Measurements from ENCODE around the gene NLRP8. TPM values are rescaled to one million over a fixed set of nuclear protein-coding genes. Genes with fewer than 3 reads are reported as not detected.

The NLRP8 gene
- not detected in 2 replicates for total RNA-seq
- polyA plus RNA-seq = not detected in 2 replicates
- polyA plus RNA-seq (2012) = not detected in 2 replicates
- not detected in 2 replicates for polyA minus RNA-seq (ENCODE audit: low replicate concordance)

DNA sequence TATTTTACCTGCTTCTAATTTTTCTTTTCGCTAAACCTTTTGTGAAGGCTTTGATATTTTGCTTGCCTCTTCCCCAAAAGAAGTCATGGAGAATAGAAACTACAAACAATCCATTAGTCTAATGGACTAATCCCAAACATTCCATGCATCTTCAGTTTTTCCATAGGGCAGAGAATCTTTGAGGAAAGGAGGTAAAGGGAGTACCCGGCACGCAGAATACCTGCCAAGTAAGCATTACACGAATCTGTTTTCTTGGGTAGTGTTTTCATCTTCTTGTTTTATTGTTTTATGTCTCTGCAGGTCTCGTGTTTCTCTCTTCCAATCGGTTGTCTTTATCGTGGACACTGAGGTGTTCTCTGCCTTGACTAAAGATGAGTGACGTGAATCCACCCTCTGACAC, at the start of gene NLRP8:
Gene NLRP8 (plus strand): TSS at position 301 of the 400 bp plus-strand sequence.
- no peaks in the 10 kb centered on the region for H3K9me3 ChIP-seq (ENCODE audit: control insufficient read depth, insufficient read depth, low read depth, low read length)
- DNase-seq (ENCODE audit: low read depth in 2 of 2) = no peak
- H3K36me3 ChIP-seq (ENCODE audit: control insufficient read depth, insufficient read depth, low read length) = no peaks in the 10 kb centered on the region
- H3K4me3 ChIP-seq (replicated peaks in 1 of 4; ENCODE audit: control extremely low read depth in 1 of 4, insufficient read depth in 1 of 4, low read depth in 3 of 4, low read length in 4 of 4) = no peak within 1 kb of the TSS
- H3K27ac ChIP-seq (ENCODE audit: insufficient read depth, low read length) = no peak within 1 kb of the TSS
- H3K4me1 ChIP-seq (ENCODE audit: control insufficient read depth, extremely low read depth, insufficient read depth, low read length) = no peaks in the 10 kb centered on the region
- H3K79me2 ChIP-seq (ENCODE audit: control insufficient read depth, insufficient read depth, low read length) = no peaks in the 10 kb centered on the region
- H3K4me2 ChIP-seq (ENCODE audit: extremely low read depth, insufficient read depth, low read length) = no peak within 1 kb of the TSS
- H2AFZ ChIP-seq (ENCODE audit: low read length) = no peak within 1 kb of the TSS
- H3K27me3 ChIP-seq (ENCODE audit: control insufficient read depth, insufficient read depth, low read length) = no peaks in the 10 kb centered on the region
- H4K20me1 ChIP-seq (ENCODE audit: control insufficient read depth, extremely low read depth, insufficient read depth, low read length) = no peaks in the 10 kb centered on the region
- H3K9ac ChIP-seq (ENCODE audit: insufficient read depth, low read length) = no peak within 1 kb of the TSS
- no peak for TF ChIP-seq EZH2 (IDR thresholded peaks at IDR 0.05; ENCODE audit: low read length, missing control alignments)
- TF ChIP-seq, protein P1, sequence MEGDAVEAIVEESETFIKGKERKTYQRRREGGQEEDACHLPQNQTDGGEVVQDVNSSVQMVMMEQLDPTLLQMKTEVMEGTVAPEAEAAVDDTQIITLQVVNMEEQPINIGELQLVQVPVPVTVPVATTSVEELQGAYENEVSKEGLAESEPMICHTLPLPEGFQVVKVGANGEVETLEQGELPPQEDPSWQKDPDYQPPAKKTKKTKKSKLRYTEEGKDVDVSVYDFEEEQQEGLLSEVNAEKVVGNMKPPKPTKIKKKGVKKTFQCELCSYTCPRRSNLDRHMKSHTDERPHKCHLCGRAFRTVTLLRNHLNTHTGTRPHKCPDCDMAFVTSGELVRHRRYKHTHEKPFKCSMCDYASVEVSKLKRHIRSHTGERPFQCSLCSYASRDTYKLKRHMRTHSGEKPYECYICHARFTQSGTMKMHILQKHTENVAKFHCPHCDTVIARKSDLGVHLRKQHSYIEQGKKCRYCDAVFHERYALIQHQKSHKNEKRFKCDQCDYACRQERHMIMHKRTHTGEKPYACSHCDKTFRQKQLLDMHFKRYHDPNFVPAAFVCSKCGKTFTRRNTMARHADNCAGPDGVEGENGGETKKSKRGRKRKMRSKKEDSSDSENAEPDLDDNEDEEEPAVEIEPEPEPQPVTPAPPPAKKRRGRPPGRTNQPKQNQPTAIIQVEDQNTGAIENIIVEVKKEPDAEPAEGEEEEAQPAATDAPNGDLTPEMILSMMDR (conservative IDR thresholded peaks at IDR 0.05 in 1 of 2, IDR thresholded peaks at IDR 0.05 in 1 of 2; ENCODE audit: low read depth in 1 of 2, low read length in 2 of 2) = no peak

DNA sequence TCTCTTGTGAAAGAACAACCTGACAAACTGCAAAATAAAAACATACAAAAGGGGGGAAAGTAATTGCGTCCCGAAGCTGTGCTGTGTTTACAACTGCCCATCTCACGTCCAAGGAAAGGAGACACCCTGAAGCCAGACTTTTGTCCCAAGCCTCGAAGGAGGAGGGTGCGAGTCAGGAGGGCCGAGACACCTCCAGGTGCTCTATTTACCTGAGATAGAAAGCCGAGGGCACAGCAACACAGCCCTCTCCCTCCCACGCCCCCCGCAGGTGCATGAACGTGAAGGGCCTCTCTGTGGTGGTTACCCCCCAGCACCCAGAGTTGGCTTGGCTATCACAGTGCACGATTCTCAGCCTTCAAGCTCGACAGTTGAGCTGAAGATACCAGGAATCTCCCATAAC, 48.7 kb upstream of the NLRP8 start:
- Histone ChIP-seq H3K4me1 (ENCODE audit: control insufficient read depth, extremely low read depth, insufficient read depth, low read length) (no peaks in the 10 kb centered on the region), H2AFZ (ENCODE audit: low read length) (no peak overlapping the region), H3K9ac (ENCODE audit: insufficient read depth, low read length) (no peak overlapping the region), H3K27me3 (ENCODE audit: control insufficient read depth, insufficient read depth, low read length) (no peaks in the 10 kb centered on the region), H3K4me2 (ENCODE audit: extremely low read depth, insufficient read depth, low read length) (no peak overlapping the region), H3K27ac (ENCODE audit: insufficient read depth, low read length) (no peak overlapping the region), H3K36me3 (ENCODE audit: control insufficient read depth, insufficient read depth, low read length) (no peaks in the 10 kb centered on the region), H3K9me3 (ENCODE audit: control insufficient read depth, insufficient read depth, low read depth, low read length) (no peaks in the 10 kb centered on the region), H3K4me3 (replicated peaks in 1 of 4; ENCODE audit: control extremely low read depth in 1 of 4, insufficient read depth in 1 of 4, low read depth in 3 of 4, low read length in 4 of 4) (no peak overlapping the region), H3K79me2 (ENCODE audit: control insufficient read depth, insufficient read depth, low read length) (no peaks in the 10 kb centered on the region), H4K20me1 (ENCODE audit: control insufficient read depth, extremely low read depth, insufficient read depth, low read length) (no peaks in the 10 kb centered on the region)
- no peak for DNase-seq (ENCODE audit: low read depth in 2 of 2)
- TF ChIP-seq, protein P1 (conservative IDR thresholded peaks at IDR 0.05 in 1 of 2, IDR thresholded peaks at IDR 0.05 in 1 of 2; ENCODE audit: low read depth in 1 of 2, low read length in 2 of 2) = no peak
- TF ChIP-seq EZH2 (IDR thresholded peaks at IDR 0.05; ENCODE audit: low read length, missing control alignments) = no peak

DNA sequence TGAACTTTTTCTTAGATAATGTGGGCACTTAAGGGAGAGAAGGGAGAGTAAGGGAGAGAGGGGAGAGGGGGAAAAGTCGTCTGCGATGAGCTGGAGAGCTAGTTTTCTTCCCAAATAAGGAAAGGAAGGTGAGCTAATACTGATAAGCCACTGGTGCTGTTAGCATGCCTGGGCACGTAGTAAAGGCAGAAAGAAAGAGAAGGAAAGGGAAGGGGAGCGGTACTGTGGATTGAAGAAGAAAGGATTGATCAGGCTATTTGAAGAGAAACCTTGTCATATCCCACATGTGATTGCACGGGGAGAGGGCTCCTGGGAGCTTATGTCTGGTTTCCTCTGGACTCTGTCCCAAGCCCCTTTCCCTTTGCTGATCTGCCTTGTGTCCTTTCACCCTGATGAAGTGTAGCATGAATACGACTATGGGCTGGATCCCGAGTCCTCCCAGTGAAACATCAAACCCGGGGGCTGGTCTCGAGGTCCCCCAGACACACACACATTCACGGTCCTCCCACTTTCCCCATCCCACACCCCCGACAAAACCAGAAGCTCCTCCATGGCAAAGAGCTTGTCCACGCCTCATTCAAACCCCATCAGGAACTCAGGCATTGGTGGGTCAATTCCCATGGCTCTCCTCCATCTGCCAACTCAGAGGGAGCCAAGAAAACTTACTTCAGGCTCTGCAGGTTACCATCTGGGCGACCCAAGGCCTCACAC, 46.1 kb upstream of the NLRP8 start:
- Histone ChIP-seq H4K20me1 (ENCODE audit: control insufficient read depth, extremely low read depth, insufficient read depth, low read length) (no peaks in the 10 kb centered on the region), H3K79me2 (ENCODE audit: control insufficient read depth, insufficient read depth, low read length) (no peaks in the 10 kb centered on the region), H3K9me3 (ENCODE audit: control insufficient read depth, insufficient read depth, low read depth, low read length) (no peaks in the 10 kb centered on the region), H3K4me2 (ENCODE audit: extremely low read depth, insufficient read depth, low read length) (no peak overlapping the region), H3K27me3 (ENCODE audit: control insufficient read depth, insufficient read depth, low read length) (no peaks in the 10 kb centered on the region), H3K27ac (ENCODE audit: insufficient read depth, low read length) (no peak overlapping the region), H3K4me3 (replicated peaks in 1 of 4; ENCODE audit: control extremely low read depth in 1 of 4, insufficient read depth in 1 of 4, low read depth in 3 of 4, low read length in 4 of 4) (no peak overlapping the region), H3K4me1 (ENCODE audit: control insufficient read depth, extremely low read depth, insufficient read depth, low read length) (no peaks in the 10 kb centered on the region), H3K9ac (ENCODE audit: insufficient read depth, low read length) (no peak overlapping the region), H3K36me3 (ENCODE audit: control insufficient read depth, insufficient read depth, low read length) (no peaks in the 10 kb centered on the region), H2AFZ (ENCODE audit: low read length) (no peak overlapping the region)
- no peak for DNase-seq (ENCODE audit: low read depth in 2 of 2)
- TF ChIP-seq EZH2 (IDR thresholded peaks at IDR 0.05; ENCODE audit: low read length, missing control alignments) = no peak
- TF ChIP-seq, protein P1 (conservative IDR thresholded peaks at IDR 0.05 in 1 of 2, IDR thresholded peaks at IDR 0.05 in 1 of 2; ENCODE audit: low read depth in 1 of 2, low read length in 2 of 2) = no peak

Measured in fibroblast of lung (primary cell).